ENCODE measurements around the gene WWC2.
"Not testable (repeated sequence)": the region's sequence is repeated elsewhere in the genome, so short reads cannot be mapped to it uniquely, and the experiment has no call there.

- TF ChIP-seq POLR2A (IDR thresholded peaks at IDR 0.05; ENCODE audit: low read length); GATA1 (IDR thresholded peaks at IDR 0.05; ENCODE audit: low read depth, low read length): not testable (repeated sequence)
Measured at GRCh38 chr4:183150664-183151063, 51.6 kb downstream of the WWC2 start.

All from erythroblast (primary cell).